HFFc6 (cell line): ENCODE results near the gene MEF2A. TPM values are rescaled to one million over a fixed set of nuclear protein-coding genes. Genes with fewer than 3 reads are reported as not detected.
A peak's percentile ranks its signal among the peaks of the same experiment; 100 is the strongest.

Experiments
- DNase-seq: peaks from one replicate; pipeline ENCODE4 v3.0.0-alpha.2; 2018
- H3K27ac Mint-ChIP-seq: 2 replicates; pipeline ENCODE4 v1.8.0; 2020; ENCODE audit warnings: mild to moderate bottlenecking, mixed read lengths
- H3K27me3 Mint-ChIP-seq: 2 replicates; pipeline ENCODE4 v1.8.0; 2021; ENCODE audit warnings: mild to moderate bottlenecking, moderate library complexity, mixed read lengths; ENCODE audit not compliant: insufficient read depth
- H3K36me3 Mint-ChIP-seq: 2 replicates; pipeline ENCODE4 v1.8.0; 2021; ENCODE audit warnings: low read depth, mixed read lengths
- H3K4me1 Mint-ChIP-seq: 2 replicates; pipeline ENCODE4 v1.8.0; 2020; ENCODE audit warnings: low read depth, mixed read lengths
- H3K4me3 Mint-ChIP-seq: 2 replicates; pipeline ENCODE4 v1.8.0; 2020; ENCODE audit warnings: mild to moderate bottlenecking, moderate library complexity, mixed read lengths
- H3K9me3 Mint-ChIP-seq: 2 replicates; pipeline ENCODE4 v1.8.0; 2020; ENCODE audit warnings: mild to moderate bottlenecking, mixed read lengths
- CTCF ChIP-seq: fragments of 200-600 bp; sonication (generic); IDR thresholded peaks from 2 replicates; pipeline ENCODE4 v1.5.0; 2021; ENCODE audit warnings: antibody characterized with exemption, mild to moderate bottlenecking
- total RNA-seq, 6 experiments: library from RNA; stranded (reverse); fragmentation: NEBNext Ultra II Directional; extraction: Animal tissue kit (Norgen Biotek cat#: 25700); gene quantifications; 2 replicates in 1 of 6; 3 replicates in 5 of 6; pipeline ENCODE4 v1.2.3, GENCODE V29; 2021

MEF2A gene
- total RNA-seq, 6 experiments from 2014 or later: 22.8 to 25.8 (median 24.0) TPM

- no peak overlapping the region for H3K4me3 Mint-ChIP-seq
- H3K27ac Mint-ChIP-seq: no peak overlapping the region
- no peaks in the 10 kb centered on the region; the same call in 1 of the 2 replicates for H3K27me3 Mint-ChIP-seq
- H3K4me1 Mint-ChIP-seq: peaks cover 27% of the 10 kb centered on the region
- no peaks in the 10 kb centered on the region for H3K36me3 Mint-ChIP-seq
- no peak for DNase-seq
- H3K9me3 Mint-ChIP-seq: no peaks in the 10 kb centered on the region
- no peak for TF ChIP-seq CTCF
Measured at GRCh38 chr15:99727330-99727729, 161.5 kb downstream of the MEF2A start.

GRCh38 chr15:99727733-99728132 is 161.9 kb downstream of the MEF2A start:
- Mint-ChIP-seq H3K4me1 (peaks cover 28% of the 10 kb centered on the region), H3K4me3 (no peak overlapping the region), H3K36me3 (no peaks in the 10 kb centered on the region), H3K9me3 (no peaks in the 10 kb centered on the region), H3K27ac (no peak overlapping the region), H3K27me3 (no peaks in the 10 kb centered on the region; the same call in 1 of the 2 replicates)
- DNase-seq: no peak
- TF ChIP-seq CTCF: no peak

- Mint-ChIP-seq H3K36me3 (no peaks in the 10 kb centered on the region), H3K27ac (no peak overlapping the region), H3K27me3 (no peaks in the 10 kb centered on the region; the same call in 1 of the 2 replicates), H3K4me3 (no peak overlapping the region), H3K4me1 (peaks cover 28% of the 10 kb centered on the region), H3K9me3 (no peaks in the 10 kb centered on the region)
- no peak for DNase-seq
- no peak for TF ChIP-seq CTCF
Measured at GRCh38 chr15:99728916-99729315, 163.1 kb downstream of the MEF2A start.

GRCh38 chr15:99729327-99729726 is 163.5 kb downstream of the MEF2A start:
- Mint-ChIP-seq H3K36me3 (no peaks in the 10 kb centered on the region), H3K4me1 (peaks cover 28% of the 10 kb centered on the region), H3K27ac (no peak overlapping the region)

GRCh38 chr15:99729920-99730319 is 164.1 kb downstream of the MEF2A start:
- no peaks in the 10 kb centered on the region for H3K9me3 Mint-ChIP-seq

More at GRCh38 chr15:99729327-99729726, 163.5 kb downstream of the MEF2A start:
- Mint-ChIP-seq H3K27me3 (no peaks in the 10 kb centered on the region; the same call in 1 of the 2 replicates), H3K4me3 (no peak overlapping the region), H3K9me3 (no peaks in the 10 kb centered on the region)
- TF ChIP-seq CTCF: no peak
- DNase-seq: no peak

More at GRCh38 chr15:99729920-99730319, 164.1 kb downstream of the MEF2A start:
- Mint-ChIP-seq H3K36me3 (no peaks in the 10 kb centered on the region), H3K27ac (no peak overlapping the region), H3K4me3 (no peak overlapping the region), H3K4me1 (peaks cover 28% of the 10 kb centered on the region), H3K27me3 (no peaks in the 10 kb centered on the region; the same call in 1 of the 2 replicates)
- DNase-seq: peak; percentile 45
- TF ChIP-seq CTCF: peak; percentile 67
